GM10266 (cell line): ENCODE data around the gene FDXACB1.
A peak's percentile ranks its signal among the peaks of the same experiment; 100 is the strongest.

Experiments
- DNase-seq: peaks from one replicate; pipeline ENCODE4 v3.0.0; 2012; ENCODE audit errors: extremely low spot score
- TF ChIP-seq, protein P1 (sequence below): IDR thresholded peaks from 2 replicates; pipeline ENCODE4 v1.5.1; 2012; ENCODE audit warnings: mild to moderate bottlenecking, low read depth; ENCODE audit not compliant: control insufficient read depth, insufficient read depth; ENCODE audit errors: missing control alignments

Gene FDXACB1

DNA sequence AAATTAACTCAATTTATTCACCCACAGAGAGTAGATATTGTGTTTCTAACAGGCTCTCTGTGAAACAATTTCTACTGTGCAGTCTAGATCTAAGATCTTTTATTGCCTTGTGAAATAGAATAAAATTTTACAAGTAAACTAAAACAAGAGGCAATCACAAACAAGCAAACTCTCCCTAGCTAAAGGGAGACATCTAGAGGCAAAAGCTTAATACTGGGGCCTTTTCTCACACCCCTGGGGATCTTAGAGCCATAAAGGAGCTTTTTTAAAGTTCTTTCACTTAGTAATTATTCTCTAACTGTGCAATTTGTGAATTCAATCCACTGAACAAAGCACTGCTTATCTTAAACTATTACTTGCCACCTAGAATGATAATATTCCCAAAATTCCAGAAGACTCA is 27.3 kb downstream of the FDXACB1 start:
- TF ChIP-seq, protein P1, sequence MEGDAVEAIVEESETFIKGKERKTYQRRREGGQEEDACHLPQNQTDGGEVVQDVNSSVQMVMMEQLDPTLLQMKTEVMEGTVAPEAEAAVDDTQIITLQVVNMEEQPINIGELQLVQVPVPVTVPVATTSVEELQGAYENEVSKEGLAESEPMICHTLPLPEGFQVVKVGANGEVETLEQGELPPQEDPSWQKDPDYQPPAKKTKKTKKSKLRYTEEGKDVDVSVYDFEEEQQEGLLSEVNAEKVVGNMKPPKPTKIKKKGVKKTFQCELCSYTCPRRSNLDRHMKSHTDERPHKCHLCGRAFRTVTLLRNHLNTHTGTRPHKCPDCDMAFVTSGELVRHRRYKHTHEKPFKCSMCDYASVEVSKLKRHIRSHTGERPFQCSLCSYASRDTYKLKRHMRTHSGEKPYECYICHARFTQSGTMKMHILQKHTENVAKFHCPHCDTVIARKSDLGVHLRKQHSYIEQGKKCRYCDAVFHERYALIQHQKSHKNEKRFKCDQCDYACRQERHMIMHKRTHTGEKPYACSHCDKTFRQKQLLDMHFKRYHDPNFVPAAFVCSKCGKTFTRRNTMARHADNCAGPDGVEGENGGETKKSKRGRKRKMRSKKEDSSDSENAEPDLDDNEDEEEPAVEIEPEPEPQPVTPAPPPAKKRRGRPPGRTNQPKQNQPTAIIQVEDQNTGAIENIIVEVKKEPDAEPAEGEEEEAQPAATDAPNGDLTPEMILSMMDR, result peak; percentile 44
- DNase-seq, result no peak

DNA sequence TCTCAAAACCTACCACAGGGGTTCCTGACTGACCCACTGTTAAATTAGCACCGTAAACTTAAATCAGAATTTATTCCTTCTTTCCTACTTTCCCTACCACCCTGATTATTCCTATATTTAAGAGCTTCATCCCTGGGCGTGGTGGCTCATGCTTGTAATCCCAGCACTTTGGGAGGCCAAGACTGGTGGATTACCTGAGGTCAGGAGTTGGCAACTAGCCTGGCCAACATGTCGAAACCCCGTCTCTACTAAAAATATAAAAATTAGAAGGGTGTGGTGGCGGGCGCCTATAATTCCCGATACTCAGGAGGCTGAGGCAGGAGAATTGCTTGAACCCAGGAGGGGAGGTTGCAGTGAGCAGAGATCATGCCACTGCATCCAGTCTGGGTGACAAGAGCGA is 27.9 kb downstream of the FDXACB1 start:
- TF ChIP-seq, protein P1, result no peak
- no peak for DNase-seq

DNA sequence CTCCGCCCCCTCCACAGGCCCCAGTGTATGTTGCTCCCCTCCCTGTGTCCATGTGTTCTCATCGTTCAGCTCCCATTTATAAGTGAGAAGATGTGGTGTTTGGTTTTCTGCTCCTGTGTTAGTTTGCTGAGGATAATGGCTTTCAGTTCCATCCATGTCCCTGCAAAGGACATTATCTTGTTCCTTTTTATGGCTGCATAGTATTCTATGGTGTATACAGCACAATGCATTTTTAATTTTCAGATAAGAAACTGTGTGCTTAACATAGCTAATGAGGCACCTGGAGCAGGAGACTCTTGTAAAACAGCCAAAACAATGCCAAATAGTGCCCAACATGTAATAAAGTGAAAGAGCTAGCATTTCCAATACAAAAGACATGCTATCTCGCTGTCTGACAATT is 29.3 kb downstream of the FDXACB1 start:
- no peak for DNase-seq
- TF ChIP-seq, protein P1, result no peak

DNA sequence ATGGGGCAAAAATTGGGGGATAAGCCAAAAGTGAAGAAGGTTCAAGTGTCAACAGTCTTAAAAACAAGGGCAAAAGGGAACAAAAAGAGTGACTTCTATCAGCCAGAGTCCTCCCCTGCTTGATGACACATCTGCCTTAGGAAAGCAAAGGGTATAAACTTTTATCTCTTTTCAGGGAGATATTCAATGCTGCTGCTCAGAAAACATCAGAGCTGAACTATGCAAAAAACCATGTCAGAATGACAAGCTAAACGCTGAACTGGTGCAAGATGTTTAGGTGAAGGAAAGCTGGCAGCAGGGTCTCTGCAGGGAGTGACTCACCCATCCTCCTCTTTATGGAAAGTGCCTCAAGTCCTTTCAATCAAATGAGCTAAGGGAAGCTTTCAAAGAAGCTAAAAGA is 32.3 kb downstream of the FDXACB1 start:
- no peak for DNase-seq
- TF ChIP-seq, protein P1, result no peak

DNA sequence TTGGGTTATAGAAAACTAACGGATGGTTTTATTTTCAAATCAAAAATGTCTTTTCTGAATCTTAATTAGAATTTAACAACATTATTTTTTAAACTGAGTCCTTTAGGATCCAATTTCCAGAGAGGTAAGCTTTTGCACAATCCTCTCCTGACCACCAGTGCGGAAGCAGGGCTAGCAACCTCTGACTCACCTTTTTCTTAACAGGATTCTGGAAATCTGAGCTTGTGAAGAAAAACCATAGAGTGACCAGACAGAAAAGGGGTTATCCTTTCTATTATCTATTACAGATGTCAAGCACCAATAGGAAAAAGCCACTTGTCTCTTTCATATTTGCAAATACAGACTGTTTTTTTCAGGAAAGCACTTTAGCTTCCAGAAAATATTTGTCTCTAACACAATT is 32.9 kb downstream of the FDXACB1 start:
- TF ChIP-seq, protein P1, result no peak
- DNase-seq, result no peak

DNA sequence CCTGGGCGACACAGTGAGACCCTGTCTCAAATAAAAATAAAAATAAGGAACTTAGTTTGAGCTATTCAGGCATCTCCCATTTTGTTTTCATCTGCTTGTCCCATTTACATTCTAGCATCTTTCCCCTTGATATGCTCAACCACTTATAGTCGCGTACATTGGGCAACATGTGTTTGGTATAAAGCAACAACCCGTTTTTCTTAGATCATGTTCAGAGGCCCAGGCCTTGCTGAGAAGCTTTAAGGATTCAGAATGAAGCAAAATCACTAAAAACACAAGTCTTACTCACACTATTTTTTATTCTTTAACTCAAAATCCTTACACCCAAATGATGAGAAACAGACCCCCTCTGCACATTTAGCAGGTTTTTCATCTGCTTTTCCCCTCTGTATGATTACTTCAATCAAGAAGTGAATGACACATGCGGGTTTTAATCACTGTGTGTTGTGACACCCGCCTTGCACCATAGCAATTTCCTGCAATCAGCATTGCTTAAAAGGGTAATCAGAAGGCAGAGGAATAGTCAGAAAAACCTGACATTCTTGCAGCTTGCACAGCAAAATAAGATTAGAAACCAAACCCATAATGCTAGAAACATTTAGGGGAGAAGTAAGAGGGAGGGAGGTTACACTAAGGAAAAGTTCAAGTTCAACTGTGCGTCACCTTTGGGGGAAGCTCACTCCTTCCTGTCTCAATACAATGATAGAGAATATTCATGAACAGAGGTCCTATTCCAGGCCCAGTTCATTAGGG is 33.5 kb downstream of the FDXACB1 start:
- TF ChIP-seq, protein P1, result no peak
- DNase-seq, result no peak

DNA sequence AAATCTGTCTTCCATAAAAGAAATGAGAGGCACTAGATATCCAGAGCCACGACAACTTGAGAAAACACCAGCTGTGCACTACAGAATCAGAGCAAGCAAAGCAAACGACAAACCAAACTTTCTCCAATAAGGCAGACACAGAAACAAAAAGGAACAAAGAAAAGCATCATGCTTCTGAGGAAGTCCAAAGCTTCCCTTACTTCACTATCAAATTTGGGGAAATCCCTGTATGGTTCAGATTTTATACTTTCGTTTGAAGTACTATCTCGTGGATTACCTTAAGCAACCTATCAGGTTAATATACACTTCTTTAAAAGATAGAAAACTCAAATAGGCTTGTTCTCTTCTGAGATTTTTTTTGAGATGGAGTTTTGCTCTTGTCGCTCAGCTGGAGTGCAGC is 35.3 kb downstream of the FDXACB1 start:
- TF ChIP-seq, protein P1, result no peak
- no peak for DNase-seq
